H1 (cell line): Measurements from ENCODE around the gene PFDN1. TPM values are rescaled to one million over a fixed set of nuclear protein-coding genes. Genes with fewer than 3 reads are reported as not detected.

Experiments used
- CBX5 ChIP-seq: fragments of 300-800, 300-1000 bp; sonication (generic); IDR thresholded peaks from 2 replicates; pipeline ENCODE4 v1.7.1; 2016; ENCODE audit warnings: antibody characterized with exemption, low read length, low read depth
- GABPA ChIP-seq: IDR thresholded peaks from 2 replicates; pipeline ENCODE4 v1.6.1; 2011; ENCODE audit warnings: mild to moderate bottlenecking, low read length, moderate library complexity, borderline replicate concordance; ENCODE audit not compliant: insufficient read depth
- KDM4A ChIP-seq: IDR thresholded peaks from one replicate; pipeline ENCODE4 v1.7.1; 2012; ENCODE audit warnings: low read depth, mild to moderate bottlenecking, moderate library complexity, low read length, inconsistent platforms; ENCODE audit not compliant: severe bottlenecking
- polyA plus RNA-seq, 7 experiments: library from polyadenylated mRNA; depleted of rRNA in 3 of 7; stranded (reverse) in 5 of 7; unstranded in 2 of 7; fragments of >200 nt in 5 of 7; fragments of 200-250 nt in 2 of 7; gene quantifications; 1 replicate in 5 of 7; 2 replicates in 1 of 7; 4 replicates in 1 of 7; pipeline versions ENCODE4 v1.2.1 to v1.2.3, GENCODE V29; 2011 to 2013; ENCODE audit warnings: missing spikeins in 2 of 7, mixed read lengths in 2 of 7
- total RNA-seq: library from RNA; stranded (reverse); fragmentation: NEBNext Ultra II Directional; extraction: Animal tissue kit (Norgen Biotek cat#: 25700); gene quantifications from 2 replicates; pipeline ENCODE4 v1.2.1, GENCODE V29; 2021

PFDN1 gene
- total and polyA plus RNA-seq, 2 of the 8 experiments (the other 6 are each of a cell fraction or from before 2014, with no cell fraction given), result 53.0 to 89.6 TPM

GRCh38 chr5:140239461-140239860, 63.4 kb downstream of the PFDN1 start (continued):
- TF ChIP-seq GABPA, result no peak
- TF ChIP-seq KDM4A, result no peak
- no peak for TF ChIP-seq CBX5
